Keratinocyte (primary cell): Measurements from ENCODE around the gene CCDC68. TPM values are rescaled to one million over a fixed set of nuclear protein-coding genes. Genes with fewer than 3 reads are reported as not detected.

Source experiments
- DNase-seq: peaks from one replicate; pipeline ENCODE4 v3.0.0-alpha.2; 2011; ENCODE audit warnings: low read depth, missing footprints, low spot score
- FAIRE-seq: peaks from 2 replicates; lab custom pipeline; 2011; peaks lifted over from hg19 to GRCh38; lab: Jason Lieb, UNC
- H2AFZ ChIP-seq: 2 replicates; pipeline ENCODE4 v1.6.0; 2012; ENCODE audit warnings: low read length, control low read depth, inconsistent platforms; ENCODE audit not compliant: control insufficient read depth
- H3K27ac ChIP-seq: 2 replicates; pipeline ENCODE4 v1.5.1; 2011; ENCODE audit warnings: low read length; ENCODE audit not compliant: control insufficient read depth, insufficient read depth
- H3K27me3 ChIP-seq: 3 replicates; pipeline ENCODE4 v1.6.0; 2011; ENCODE audit warnings: low read length; ENCODE audit not compliant: control insufficient read depth, insufficient read depth; ENCODE audit errors: extremely low read depth
- H3K36me3 ChIP-seq, 2 experiments: 2 replicates in 1 of 2; 3 replicates in 1 of 2; pipeline ENCODE4 v1.5.1; 2011; ENCODE audit warnings: low read length in 2 of 2, mild to moderate bottlenecking in 1 of 2; ENCODE audit not compliant: control insufficient read depth in 2 of 2, insufficient read depth in 2 of 2; ENCODE audit errors: extremely low read depth in 1 of 2
- H3K4me1 ChIP-seq: 3 replicates; pipeline ENCODE4 v1.5.1; 2011; ENCODE audit warnings: low read length; ENCODE audit not compliant: control insufficient read depth, insufficient read depth; ENCODE audit errors: extremely low read depth
- H3K4me2 ChIP-seq: 3 replicates; pipeline ENCODE4 v1.6.0; 2011; ENCODE audit warnings: low read depth, low read length; ENCODE audit not compliant: control insufficient read depth, insufficient read depth; ENCODE audit errors: extremely low read depth
- H3K4me3 ChIP-seq, 3 experiments: fragments of 200-600 bp in 1 of 3; sonication (generic) in 1 of 3; 2 replicates in 2 of 3; 3 replicates in 1 of 3; pipeline ENCODE4 v1.5.1; 2011 to 2016; ENCODE audit warnings: low read length in 3 of 3, mild to moderate bottlenecking in 3 of 3, control low read depth in 2 of 3, inconsistent platforms in 1 of 3, low read depth in 1 of 3, mixed read lengths in 1 of 3, mixed run types in 1 of 3, moderate library complexity in 1 of 3; ENCODE audit not compliant: control insufficient read depth in 2 of 3, insufficient read depth in 2 of 3; ENCODE audit errors: extremely low read depth in 1 of 3
- H3K79me2 ChIP-seq: 2 replicates; pipeline ENCODE4 v1.6.0; 2012; ENCODE audit warnings: low read length; ENCODE audit not compliant: control insufficient read depth, insufficient read depth
- H3K9ac ChIP-seq: 3 replicates; pipeline ENCODE4 v1.6.0; 2011; ENCODE audit warnings: low read length; ENCODE audit not compliant: control insufficient read depth, insufficient read depth; ENCODE audit errors: extremely low read depth
- H3K9me1 ChIP-seq: 3 replicates; pipeline ENCODE4 v1.6.0; 2011; ENCODE audit warnings: low read length; ENCODE audit not compliant: control insufficient read depth, insufficient read depth; ENCODE audit errors: extremely low read depth
- H3K9me3 ChIP-seq: 2 replicates; pipeline ENCODE4 v1.5.1; 2012; ENCODE audit warnings: low read depth, low read length; ENCODE audit not compliant: control insufficient read depth
- H4K20me1 ChIP-seq: 3 replicates; pipeline ENCODE4 v1.6.0; 2011; ENCODE audit warnings: low read length; ENCODE audit not compliant: control insufficient read depth, insufficient read depth; ENCODE audit errors: extremely low read depth
- CTCF ChIP-seq, 3 experiments: IDR thresholded peaks in 1 of 3; conservative IDR thresholded peaks in 1 of 3; optimal IDR thresholded peaks in 1 of 3; 2 replicates in 2 of 3; 3 replicates in 1 of 3; pipeline versions ENCODE3 to v1.5.1; 2011; ENCODE audit warnings: low read length in 3 of 3, mild to moderate bottlenecking in 3 of 3, moderate library complexity in 2 of 3, control low read depth in 1 of 3, inconsistent platforms in 1 of 3; ENCODE audit not compliant: insufficient read depth in 2 of 3; ENCODE audit errors: extremely low read depth in 1 of 3
- EZH2 ChIP-seq: IDR thresholded peaks from one replicate; pipeline ENCODE4 v1.6.1; 2012; ENCODE audit warnings: inconsistent platforms, mild to moderate bottlenecking, low read length, moderate library complexity
- dilution Hi-C: fragments of 300-500 bp; cut with MboI; formaldehyde crosslinking; loops from one replicate; pipeline ENCODE4 v1.7.0; 2020; ENCODE audit warnings: low sequenced_read_pairs; ENCODE audit not compliant: extremely low pct_ligation_motif_present
- polyA plus RNA-seq, 5 experiments: library from polyadenylated mRNA; depleted of rRNA in 3 of 5; stranded (reverse) in 3 of 5; stranded (forward) in 1 of 5; unstranded in 1 of 5; fragments of >200 nt; gene quantifications; 1 replicate in 1 of 5; 2 replicates in 3 of 5; 3 replicates in 1 of 5; pipeline versions ENCODE4 v1.2.1 to v1.2.3, GENCODE V29; 2011 to 2012; ENCODE audit warnings: missing spikeins in 2 of 5, low read depth in 1 of 5, low replicate concordance in 1 of 5

CCDC68 gene
- polyA plus RNA-seq, 1 donor (not counting 4 experiments of a cell fraction or from before 2014, with no cell fraction given), result 2.7 TPM

GRCh38 chr18:54875063-54875462 lies 84.2 kb downstream of the CCDC68 start:
- no peak overlapping the region for H3K9ac ChIP-seq
- no peak overlapping the region for H3K4me2 ChIP-seq
- no peak for DNase-seq
- H3K27ac ChIP-seq, result no peak overlapping the region
- FAIRE-seq, result no peak
- peaks cover 8% of the 10 kb centered on the region for H3K4me1 ChIP-seq
- H3K36me3 ChIP-seq, result no peaks in the 10 kb centered on the region
- no peaks in the 10 kb centered on the region for H3K79me2 ChIP-seq
- H2AFZ ChIP-seq, result no peak overlapping the region
- H4K20me1 ChIP-seq, result no peaks in the 10 kb centered on the region
- H3K27me3 ChIP-seq, result no peaks in the 10 kb centered on the region
- no peak overlapping the region for H3K4me3 ChIP-seq
- TF ChIP-seq CTCF (optimal IDR thresholded peaks at IDR 0.05 in 1 of 3, IDR thresholded peaks at IDR 0.05 in 1 of 3, conservative IDR thresholded peaks at IDR 0.05 in 1 of 3; ENCODE audit: extremely low read depth in 1 of 3, insufficient read depth in 2 of 3, low read length in 3 of 3) (no peak), EZH2 (no peak)
- dilution Hi-C loops, result no loop called here
- H3K9me1 ChIP-seq, result no peaks in the 10 kb centered on the region
- H3K9me3 ChIP-seq, result no peaks in the 10 kb centered on the region

GRCh38 chr18:54873884-54874255 lies 85.4 kb downstream of the CCDC68 start:
- DNase-seq (no peak), FAIRE-seq (peak; percentile 32)
- H3K4me2 ChIP-seq, result peak overlapping the region; percentile 17
- H3K27me3 ChIP-seq, result no peaks in the 10 kb centered on the region
- TF ChIP-seq EZH2, result no peak
- no peak for TF ChIP-seq CTCF (optimal IDR thresholded peaks at IDR 0.05 in 1 of 3, IDR thresholded peaks at IDR 0.05 in 1 of 3, conservative IDR thresholded peaks at IDR 0.05 in 1 of 3; ENCODE audit: extremely low read depth in 1 of 3, insufficient read depth in 2 of 3, low read length in 3 of 3)
- no peaks in the 10 kb centered on the region for H3K79me2 ChIP-seq
- no peak overlapping the region for H3K4me3 ChIP-seq
- H3K36me3 ChIP-seq, result no peaks in the 10 kb centered on the region
- no peak overlapping the region for H3K27ac ChIP-seq
- H2AFZ ChIP-seq, result no peak overlapping the region
- H4K20me1 ChIP-seq, result no peaks in the 10 kb centered on the region
- H3K9me1 ChIP-seq, result no peaks in the 10 kb centered on the region
- H3K9ac ChIP-seq, result no peak overlapping the region
- H3K4me1 ChIP-seq, result peaks cover 6% of the 10 kb centered on the region
- dilution Hi-C loops, result no loop called here
- H3K9me3 ChIP-seq, result no peaks in the 10 kb centered on the region
